Effector CD4-positive, alpha-beta T cell (primary cell): Measurements from ENCODE around the gene ANKRD11.
"Not testable (repeated sequence)": the region's sequence is repeated elsewhere in the genome, so short reads cannot be mapped to it uniquely, and the experiment has no call there.

Experiments used
- DNase-seq: peaks from one replicate; pipeline ENCODE4 v3.0.0-alpha.2; 2020

The ANKRD11 gene

GRCh38 chr16:89275837-89276720 lies 214.3 kb downstream of the ANKRD11 start:
- no peak for DNase-seq

DNA sequence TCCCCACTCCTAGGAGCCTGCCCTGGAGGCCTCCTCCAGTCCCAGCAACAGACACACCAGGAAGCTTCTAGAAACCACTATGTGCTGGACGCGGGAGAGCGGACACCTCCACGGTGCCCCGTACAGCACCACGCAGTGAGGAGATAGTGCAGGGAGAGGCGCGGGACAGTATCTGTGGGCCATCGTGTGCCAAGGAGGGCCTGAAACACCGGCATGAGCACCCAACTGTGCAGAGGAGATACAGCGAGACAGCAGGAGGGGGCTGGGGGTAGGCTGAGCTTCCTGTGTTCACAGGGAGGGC lies 215.1 kb downstream of the ANKRD11 start:
- DNase-seq = no peak

GRCh38 chr16:89274561-89275283 lies 215.6 kb downstream of the ANKRD11 start:
- DNase-seq = no peak

- DNase-seq = no peak
These were observed 216.5 kb downstream of the ANKRD11 start for GRCh38 chr16:89273741-89274472.

- DNase-seq = no peak
These were observed 217.7 kb downstream of the ANKRD11 start for GRCh38 chr16:89272631-89273030.

DNA sequence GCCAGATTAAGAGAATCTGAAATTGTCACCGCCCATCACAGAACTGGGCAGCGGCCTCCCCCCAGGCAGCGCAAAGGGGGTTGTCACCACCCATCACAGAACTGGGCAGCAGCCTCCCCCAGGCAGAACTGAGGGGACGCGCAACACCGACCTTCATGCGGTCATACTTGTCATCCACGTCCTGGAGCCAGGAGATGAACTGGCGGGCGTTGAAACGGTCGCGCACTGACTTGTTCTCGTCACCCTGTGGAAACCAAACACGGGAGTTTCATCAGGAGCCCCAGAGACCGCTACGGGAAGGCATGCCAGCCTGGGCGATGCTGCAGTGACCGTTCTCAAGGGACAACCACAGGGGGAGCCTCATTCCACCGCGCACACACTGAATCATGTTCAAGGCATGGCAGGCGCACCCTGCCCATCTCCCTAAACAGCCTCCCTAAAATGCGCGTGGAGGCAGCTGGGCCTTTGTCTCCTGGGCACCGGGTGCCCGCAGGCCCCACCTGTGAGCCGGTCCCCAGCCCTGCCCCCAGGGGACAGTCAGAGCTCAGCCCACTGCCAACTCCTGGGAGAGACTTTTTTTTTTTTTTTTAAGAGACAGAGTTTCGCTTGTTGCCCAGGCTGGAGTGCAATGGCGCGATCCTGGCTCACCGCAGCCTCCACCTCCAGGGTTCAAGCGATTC lies 219.6 kb downstream of the ANKRD11 start:
- no peak for DNase-seq

DNA sequence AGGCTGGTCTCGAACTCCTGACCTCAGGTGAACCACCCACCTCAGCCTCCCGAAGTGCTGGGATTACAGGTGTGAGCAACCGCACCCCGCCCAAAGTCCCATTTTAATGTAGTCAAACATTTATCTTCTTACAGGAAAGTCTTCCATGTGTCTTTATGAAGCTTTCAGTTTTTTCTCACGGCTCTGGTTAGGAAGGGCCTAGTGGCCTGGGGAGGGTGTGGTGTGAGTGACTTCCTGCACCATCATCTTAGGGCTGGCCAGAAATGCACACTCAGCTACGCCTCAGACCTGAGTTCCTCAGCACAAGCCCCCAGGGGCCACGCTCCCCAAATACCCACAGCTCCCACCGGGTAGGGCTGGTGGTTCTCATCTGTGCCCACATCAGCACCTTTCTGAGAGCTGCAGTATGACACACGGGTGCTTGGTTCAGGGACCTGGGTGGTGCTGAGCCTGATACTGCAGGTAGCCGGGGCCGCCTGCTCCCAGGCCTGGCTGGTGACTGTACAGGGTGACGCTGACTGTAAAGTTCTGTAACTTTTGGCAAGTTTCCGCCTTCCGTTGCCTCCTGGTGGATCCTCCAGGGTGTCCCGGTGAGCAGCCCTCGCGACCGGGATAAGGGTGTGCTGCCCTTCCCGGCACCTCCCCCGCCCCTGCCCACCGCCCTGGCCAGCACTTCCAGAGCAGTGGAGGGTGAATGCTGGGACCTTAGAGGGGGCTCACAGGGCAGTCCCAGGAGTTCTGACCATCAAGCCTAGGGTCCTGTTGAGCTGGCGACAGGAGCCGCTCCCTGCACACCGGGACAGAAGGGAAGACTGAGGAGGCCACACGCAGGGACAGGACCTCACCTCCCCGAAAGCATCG lies 220.3 kb downstream of the ANKRD11 start:
- no peak for DNase-seq

DNA sequence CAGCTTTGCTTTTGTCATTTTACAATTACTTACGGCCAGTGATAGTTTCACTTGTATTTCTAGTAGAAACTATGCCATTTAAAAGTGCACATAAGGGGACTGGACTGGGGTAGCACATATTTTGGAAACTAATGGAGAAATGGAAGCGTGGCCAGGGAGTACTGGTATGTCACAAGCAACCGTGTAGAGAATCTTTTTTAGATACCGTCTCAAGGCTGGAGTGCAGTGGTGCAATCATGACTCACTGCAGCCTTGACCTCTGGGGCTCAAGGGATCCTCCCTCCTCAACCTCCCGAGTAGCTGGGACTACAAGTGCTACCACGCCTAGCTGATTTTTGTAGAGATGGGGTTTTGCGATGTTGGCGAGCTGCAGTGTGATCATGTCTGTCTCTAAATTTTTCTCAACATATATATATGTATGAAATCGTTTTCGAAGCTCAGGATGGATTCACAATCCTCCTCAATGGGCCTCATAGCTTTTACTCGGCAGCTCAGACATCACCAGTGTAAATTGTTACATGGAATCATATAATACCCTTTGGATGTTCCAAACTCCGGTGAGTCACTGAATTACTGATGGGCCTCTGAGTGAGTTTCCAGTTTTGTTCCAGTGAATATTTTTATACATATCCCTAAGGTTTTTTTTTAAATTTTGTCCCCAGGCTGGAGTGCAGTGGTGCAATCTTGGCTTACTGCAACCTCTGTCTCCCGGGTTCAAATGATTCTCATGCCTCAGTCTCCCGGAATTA lies 221.2 kb downstream of the ANKRD11 start:
- DNase-seq = no peak

DNA sequence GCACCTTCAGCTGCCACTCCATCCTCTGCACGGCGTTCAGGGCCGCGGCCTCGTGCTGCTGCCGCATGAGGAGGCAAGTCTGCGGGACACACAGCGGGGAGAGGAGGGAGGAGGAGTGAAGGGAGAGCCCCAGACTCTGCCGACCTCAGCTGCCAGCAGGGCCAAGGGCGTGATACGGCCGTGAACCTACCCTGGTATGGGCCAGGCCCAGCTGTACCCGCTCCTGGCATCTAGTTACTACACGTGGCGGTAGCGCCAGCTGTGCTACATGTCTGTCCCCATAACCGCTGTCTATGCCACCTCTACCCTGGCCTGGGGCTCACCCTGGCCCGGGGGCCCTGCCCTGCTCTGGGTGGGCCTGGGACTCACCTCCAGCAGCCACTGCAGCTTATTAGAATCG lies 221.8 kb downstream of the ANKRD11 start:
- no peak for DNase-seq

- not testable (repeated sequence) for DNase-seq
These were observed 222.6 kb downstream of the ANKRD11 start for GRCh38 chr16:89267746-89268145.

- no peak for DNase-seq
These were observed 223.7 kb downstream of the ANKRD11 start for GRCh38 chr16:89266521-89267134.

DNA sequence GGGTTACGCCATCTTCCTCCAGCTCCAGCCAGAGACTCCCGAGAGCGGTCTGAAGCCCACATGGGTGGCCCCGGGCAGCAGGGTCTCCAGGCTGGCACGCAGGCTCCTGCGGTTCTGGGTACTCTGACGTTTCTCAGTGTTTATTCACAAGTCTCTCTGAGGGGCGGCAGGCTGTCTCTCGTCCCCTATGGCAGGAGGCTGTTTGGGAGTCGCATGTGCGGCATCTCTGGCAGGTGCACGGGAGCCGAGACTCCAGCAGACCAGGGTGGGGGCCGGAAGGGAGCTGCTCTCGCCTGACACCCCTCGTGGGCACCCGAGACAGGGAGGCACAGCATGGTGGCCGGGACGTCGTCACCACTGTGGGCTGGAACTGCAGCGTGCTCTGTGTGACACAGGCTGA lies 224.7 kb downstream of the ANKRD11 start:
- no peak for DNase-seq

DNA sequence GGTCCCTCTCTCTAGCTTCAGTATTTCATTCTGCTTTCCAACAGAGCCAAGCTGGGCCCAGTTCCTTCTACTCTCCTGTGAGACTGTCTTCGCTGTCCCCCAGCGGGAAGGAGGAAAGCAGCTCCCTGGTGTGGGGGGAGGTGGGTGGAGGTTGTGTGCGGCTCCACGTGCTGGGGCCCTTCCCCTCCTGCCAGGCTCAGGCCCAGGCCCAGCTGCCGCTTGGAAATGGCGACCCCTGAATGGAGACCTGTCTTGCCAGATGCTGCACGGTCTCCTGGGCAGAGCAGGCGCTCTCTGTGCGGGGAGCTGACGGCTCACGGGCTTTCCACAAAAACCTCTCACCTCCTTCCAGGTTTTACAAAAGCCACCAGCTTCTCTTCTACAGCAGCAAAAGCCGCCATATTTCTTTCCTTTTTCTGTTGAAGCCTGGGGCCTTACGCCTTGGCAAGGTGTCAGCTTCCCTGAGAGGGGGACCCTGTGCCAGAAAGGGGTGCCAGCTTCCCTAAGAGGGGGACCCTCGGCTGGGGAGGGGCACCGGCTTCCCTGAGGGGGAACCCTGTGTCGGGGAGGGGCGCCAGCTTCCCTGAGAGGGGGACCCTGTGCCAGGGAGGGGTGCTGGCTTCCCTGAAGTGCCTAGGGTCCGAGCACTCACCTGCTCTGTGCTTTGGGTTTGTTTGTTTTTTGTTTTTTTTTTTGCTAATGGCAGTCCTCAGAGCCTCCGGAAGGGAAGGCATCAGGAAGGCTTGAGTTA lies 225.4 kb downstream of the ANKRD11 start:
- DNase-seq = no peak

DNA sequence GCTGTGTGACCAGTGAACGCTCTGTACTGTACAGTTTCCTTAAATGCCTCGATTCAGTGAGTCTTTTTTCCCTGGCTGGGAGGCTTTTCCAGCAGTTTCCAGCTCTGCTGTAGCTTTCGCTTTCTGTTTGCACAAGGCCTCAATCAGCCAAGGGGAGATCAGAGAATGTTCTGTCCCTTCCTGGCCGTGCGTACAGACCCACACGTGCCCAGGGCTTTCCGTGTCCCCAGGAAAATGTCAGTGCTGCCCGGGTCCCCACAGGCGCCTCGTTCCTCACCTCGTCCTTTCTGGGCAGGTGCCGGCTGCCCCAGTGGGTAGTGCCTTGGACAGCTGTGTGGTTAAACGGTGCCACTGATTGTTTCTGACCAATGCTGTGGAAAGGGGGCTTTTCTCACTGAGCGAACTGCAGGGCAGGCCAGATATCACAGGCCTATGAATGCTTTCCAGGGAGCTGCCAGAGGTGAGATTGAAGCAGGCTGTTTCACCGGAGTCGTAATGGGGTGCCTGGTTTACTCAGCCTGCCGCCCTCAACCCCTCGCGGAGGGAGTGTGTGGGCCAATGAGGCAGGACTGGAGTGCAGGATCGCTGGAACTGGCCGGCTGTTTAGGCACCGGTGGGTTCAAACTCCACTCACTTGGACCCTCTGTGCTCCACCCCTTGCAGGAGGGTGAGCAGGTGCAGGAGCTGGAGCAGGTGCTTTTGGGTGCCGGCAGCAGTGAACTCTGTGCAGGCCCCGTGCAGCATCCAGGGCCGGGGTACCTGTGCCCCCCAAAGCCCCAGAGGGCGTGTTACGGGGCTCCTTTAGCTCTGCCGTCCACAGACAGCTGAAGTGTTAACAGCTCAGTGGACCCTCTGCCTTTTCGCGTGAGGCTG lies 228.4 kb downstream of the ANKRD11 start:
- no peak for DNase-seq

GRCh38 chr16:89259901-89260300 lies 230.5 kb downstream of the ANKRD11 start:
- DNase-seq = not testable (repeated sequence)

- DNase-seq = no peak
These were observed 232.4 kb downstream of the ANKRD11 start for GRCh38 chr16:89257757-89258465.

DNA sequence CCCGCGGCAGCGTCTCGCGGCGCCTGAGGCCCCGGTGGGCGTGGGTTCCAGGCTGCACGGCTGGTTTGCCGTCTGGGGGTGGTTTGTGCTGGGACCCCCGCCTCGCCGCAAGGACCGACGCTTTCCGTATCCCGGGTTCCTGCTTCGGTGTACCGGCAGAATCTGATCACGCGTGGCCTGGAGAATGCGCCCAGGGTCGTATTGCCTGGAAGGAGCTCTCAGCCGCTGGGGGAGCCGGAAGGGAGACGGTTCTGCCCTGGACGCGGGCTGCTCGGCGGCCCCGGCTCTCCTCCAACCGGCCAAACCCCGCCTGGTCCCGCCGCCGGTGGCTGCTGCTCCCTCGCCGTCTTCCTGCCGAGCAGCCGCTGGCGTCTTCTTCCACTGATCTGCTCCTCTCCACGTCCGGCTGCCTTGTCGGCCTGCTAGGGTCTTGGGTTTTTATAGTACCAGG lies 233.1 kb downstream of the ANKRD11 start:
- DNase-seq = no peak

DNA sequence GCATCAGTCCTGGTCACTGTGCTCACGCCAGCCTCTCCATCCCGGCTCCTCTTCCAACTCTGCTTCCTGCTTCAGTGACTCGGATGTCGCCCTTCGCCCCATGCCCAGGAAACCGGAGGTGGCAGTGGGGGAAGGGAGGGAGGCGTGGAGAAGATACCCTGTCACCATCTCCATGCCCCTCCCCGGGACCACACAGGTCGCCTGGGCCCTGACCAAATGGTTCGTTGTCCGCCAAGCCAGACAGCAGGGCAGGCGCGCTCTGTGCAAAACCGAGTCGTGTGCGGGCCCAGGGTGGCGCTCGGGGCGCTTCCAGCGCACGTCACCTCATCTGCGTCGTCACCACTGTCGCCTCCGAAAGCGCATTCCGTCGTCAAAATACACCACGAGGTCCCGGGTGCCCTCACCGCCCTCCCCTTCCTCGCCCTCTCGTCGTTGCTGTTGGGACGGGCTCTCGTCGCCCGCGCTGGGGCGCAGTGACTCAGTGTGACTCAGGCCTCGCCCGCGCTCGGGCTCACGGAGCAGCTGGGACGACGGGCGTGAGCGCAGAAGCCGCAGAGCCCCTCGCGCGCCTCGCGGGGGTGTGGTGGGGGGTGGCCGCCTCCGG lies 233.6 kb downstream of the ANKRD11 start:
- peak; percentile 72 for DNase-seq
